GM18505 (cell line): Measurements from ENCODE around the gene DNA2.
"Not testable (repeated sequence)": the region's sequence is repeated elsewhere in the genome, so short reads cannot be mapped to it uniquely, and the experiment has no call there.

Source experiments
- ATAC-seq: cut with Tn5 transposase; IDR thresholded peaks from one replicate; pipeline ENCODE4 v1.9.1; 2021; ENCODE audit not compliant: unreplicated experiment
- POLR2A ChIP-seq: IDR thresholded peaks from 4 replicates; pipeline ENCODE4 v1.6.1; 2011; ENCODE audit warnings: borderline replicate concordance; ENCODE audit not compliant: insufficient read depth, insufficient read length; ENCODE audit errors: extremely low read depth

The DNA2 gene

DNA sequence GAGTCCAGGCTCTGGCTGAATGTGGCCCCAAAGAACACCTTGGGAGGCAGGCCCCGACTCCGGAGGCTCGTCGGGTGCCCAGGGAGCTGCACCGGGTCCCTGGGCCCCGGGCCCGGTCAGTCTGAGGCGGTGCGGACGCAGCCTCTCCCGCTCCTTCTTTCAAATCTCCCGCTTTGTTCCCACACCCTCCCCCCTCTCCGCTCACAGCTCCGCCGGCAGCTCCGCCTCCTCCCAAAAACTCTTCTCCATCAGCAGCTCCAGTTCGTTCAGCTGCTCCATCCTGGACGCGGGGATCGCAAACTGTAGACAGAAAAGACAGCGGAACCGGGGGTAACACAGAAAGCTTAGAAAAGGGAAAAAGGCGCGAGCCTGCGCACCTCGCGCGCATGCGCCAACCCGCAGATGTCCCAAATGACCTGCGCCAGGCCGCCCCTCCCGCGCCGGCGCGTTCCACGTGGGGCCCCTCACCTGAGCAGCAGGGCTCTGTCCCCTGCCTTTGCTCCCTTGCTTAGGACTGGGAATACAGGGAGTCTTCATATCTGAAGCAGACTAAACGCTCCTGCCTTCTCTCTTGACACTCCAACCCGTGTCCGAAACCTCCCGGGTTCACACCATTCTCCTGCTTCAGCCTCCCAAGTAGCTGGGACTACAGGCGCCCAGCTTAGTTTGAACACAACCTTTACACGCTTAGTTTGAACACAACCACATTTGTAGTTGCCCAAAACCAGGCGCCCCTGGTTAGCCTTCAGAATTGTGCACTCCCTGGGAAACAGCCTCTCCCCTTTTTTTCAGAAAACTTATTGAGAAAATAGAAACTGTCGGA is at the start of gene DNA2:
TSS of gene DNA2 (minus strand) at position 388 of the 823 bp plus-strand sequence. CDS start at position 279, 109 bp downstream.
- peak; percentile 71 for TF ChIP-seq POLR2A
- ATAC-seq = peak; percentile 80

DNA sequence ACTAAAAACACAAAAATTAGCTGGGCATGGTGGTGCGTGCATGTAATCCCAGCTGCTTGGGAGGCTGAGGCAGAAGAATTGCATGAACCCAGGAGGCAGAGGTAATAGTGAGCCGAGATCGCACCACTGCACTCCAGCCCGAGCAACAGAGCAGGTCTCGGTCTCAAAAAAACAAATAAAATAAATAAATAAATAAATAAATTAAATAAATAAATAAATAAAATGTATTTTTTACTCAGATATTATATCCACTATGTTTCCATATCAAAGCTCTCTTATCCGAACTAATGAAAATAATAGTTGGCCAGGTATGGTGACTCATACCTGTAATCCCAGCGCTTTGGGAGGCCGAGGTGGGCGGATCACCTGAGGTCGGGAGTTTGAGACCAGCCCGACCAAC is 46.8 kb upstream of the DNA2 start:
- not testable (repeated sequence) for ATAC-seq

GRCh38 chr10:68517188-68517587 is 45.4 kb upstream of the DNA2 start:
- TF ChIP-seq POLR2A = no peak
- no peak for ATAC-seq

DNA sequence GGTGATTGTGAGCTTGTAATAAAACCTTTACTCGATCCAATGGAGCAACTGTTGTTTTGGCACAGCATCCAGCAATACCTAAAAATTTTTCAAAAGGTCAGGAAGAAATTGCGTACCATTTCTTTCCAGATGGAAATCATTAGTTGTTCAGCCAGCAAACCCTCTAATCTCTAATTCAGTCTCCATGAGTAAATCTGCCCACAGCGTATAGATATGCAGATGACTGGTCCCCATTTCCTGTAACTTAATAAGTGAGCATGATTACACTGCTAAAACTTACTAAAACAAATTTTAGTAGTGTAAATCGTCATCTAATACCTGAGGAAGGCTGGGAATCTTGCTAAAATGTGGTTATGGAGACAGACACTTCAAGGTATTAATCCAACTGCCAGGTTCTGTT is 45.0 kb upstream of the DNA2 start:
- no peak for ATAC-seq
- no peak for TF ChIP-seq POLR2A

- not testable (repeated sequence) for ATAC-seq
Measured at GRCh38 chr10:68516216-68516615, 44.4 kb upstream of the DNA2 start.

- TF ChIP-seq POLR2A = no peak
- no peak for ATAC-seq
Measured at GRCh38 chr10:68508090-68508489, 36.3 kb upstream of the DNA2 start.

DNA sequence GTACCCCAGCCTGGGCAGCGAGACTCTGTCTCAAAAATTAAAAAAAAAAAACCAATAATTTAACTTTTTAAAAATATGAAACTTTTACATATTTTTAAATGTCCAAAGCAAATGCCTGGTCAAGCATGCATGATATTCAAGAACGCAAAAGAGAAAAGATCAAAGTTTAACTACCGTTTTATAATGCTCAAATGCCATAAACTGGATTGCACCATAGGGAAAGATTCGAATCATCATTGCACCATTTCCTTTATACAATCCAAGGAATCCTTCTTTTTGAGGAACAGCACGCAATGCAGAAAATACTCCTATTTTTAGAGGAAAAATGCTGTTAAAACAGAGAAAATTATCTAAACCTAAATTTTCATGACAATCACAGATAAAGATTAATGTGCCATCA is 34.6 kb upstream of the DNA2 start:
- no peak for TF ChIP-seq POLR2A
- no peak for ATAC-seq

- ATAC-seq = no peak
- TF ChIP-seq POLR2A = no peak
Measured at GRCh38 chr10:68502846-68503245, 31.1 kb upstream of the DNA2 start.

DNA sequence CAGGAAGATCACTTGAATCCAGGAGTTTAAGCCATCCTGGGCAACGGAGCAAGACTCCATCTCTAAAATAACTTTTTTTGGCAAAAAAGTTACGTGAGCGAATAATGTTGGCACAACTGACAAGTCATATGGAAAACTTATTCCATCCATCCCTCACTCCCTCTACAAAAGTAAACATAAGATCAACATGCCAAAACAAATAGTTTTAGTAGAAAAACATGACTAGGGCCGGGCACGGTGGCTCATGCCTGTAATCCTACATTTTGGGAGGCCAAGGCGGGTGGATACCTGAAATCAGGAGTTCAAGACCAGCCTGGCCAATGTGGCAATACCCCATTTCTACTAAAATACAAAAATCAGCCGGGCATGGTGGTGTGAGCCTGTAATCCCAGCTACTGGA is 29.9 kb upstream of the DNA2 start:
- TF ChIP-seq POLR2A = no peak
- no peak for ATAC-seq

GRCh38 chr10:68499544-68499943 is 27.8 kb upstream of the DNA2 start:
- no peak for TF ChIP-seq POLR2A
- no peak for ATAC-seq

- ATAC-seq = no peak
- TF ChIP-seq POLR2A = no peak
Measured at GRCh38 chr10:68496072-68496471, 24.3 kb upstream of the DNA2 start.

DNA sequence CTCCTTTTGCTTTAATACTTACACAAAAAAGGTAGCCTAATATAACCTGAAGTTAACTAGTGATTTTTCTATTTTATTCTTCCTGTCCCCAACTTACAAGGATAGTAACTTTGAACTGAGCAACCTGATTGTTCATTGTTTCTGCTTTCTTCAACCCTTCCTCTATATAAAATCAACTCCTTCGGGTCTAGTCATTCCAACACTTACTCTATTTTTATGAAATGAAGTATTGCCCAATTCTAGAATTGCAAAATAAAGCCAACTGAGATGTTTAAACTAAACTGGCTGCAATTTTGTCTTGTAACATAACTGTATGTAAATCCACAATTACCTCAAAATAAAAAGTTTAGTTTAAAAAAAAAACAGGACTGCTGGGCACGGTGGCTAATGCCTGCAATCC is 20.3 kb upstream of the DNA2 start:
- ATAC-seq = no peak
- TF ChIP-seq POLR2A = no peak

DNA sequence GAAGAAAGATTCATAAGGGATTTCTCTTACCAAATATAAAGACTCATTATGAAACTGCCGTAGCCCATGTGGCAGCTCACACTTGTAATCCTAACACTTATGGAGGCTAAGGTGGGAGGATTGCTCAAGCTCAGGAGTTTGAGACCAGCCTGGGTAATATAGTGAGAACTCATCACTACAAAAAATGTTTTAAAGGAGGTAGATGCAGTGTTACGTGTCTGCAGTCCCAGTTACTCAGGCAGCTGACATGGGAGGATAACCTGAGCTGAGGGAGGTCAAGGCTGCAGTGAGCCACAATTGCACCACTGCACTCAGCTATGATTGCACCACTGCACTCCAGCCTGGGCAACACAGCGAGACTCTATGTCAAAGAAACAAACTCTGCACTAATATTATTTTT is 18.1 kb upstream of the DNA2 start:
- no peak for ATAC-seq
- no peak for TF ChIP-seq POLR2A

DNA sequence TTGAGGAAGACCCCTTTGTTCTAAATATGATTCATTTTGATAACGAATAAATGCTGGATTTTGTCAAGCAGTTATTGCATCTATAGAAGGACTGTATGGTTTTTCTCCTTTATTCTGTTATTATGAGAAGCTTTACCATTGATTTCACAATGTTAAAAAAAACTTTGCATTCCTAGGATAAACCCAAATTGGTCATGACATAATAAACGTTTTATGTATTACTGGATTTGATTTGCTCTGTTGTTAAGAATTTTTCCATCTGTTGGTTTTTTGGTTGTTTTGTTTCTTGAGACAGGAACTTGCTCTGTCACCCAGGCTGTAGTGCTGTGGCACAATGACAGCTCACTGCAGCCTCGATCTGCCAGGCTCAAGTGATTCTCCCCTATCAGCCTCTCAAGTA is 2.2 kb upstream of the DNA2 start:
- ATAC-seq = no peak
- no peak for TF ChIP-seq POLR2A

GRCh38 chr10:68471063-68471585 is 649 bp downstream of the DNA2 start:
- ATAC-seq = no peak

More at GRCh38 chr10:68471063-68471585, 649 bp downstream of the DNA2 start:
- TF ChIP-seq POLR2A = no peak
